GM12891 (cell line): Measurements from ENCODE around the gene MOV10L1.
A peak's percentile ranks its signal among the peaks of the same experiment; 100 is the strongest.

Experiments used
- DNase-seq: peaks from one replicate; pipeline ENCODE4 v3.0.0; 2011; ENCODE audit warnings: low spot score; ENCODE audit not compliant: insufficient read length
- FAIRE-seq: peaks from 2 replicates; lab custom pipeline; 2011; peaks lifted over from hg19 to GRCh38; lab: Jason Lieb, UNC
- PAX5 ChIP-seq: IDR thresholded peaks from 2 replicates; pipeline ENCODE4 v1.6.1; 2011; ENCODE audit warnings: low read length, moderate library complexity, mild to moderate bottlenecking; ENCODE audit not compliant: insufficient read depth, severe bottlenecking
- POLR2A ChIP-seq: IDR thresholded peaks from 2 replicates; pipeline ENCODE4 v1.6.1; 2011; ENCODE audit warnings: low read depth, low read length, control low read depth
- POLR2AphosphoS5 ChIP-seq: IDR thresholded peaks from 2 replicates; pipeline ENCODE4 v1.6.1; 2011; ENCODE audit warnings: low read depth, low read length, control low read depth
- POU2F2 ChIP-seq: IDR thresholded peaks from 2 replicates; pipeline ENCODE4 v1.6.1; 2011; ENCODE audit warnings: low read depth, mild to moderate bottlenecking, control low read depth, low read length, moderate library complexity
- SPI1 ChIP-seq: IDR thresholded peaks from 2 replicates; pipeline ENCODE4 v1.6.1; 2011; ENCODE audit warnings: low read depth, low read length, control low read depth
- TAF1 ChIP-seq: IDR thresholded peaks from 2 replicates; pipeline ENCODE4 v1.6.1; 2011; ENCODE audit warnings: low read depth, low read length, control low read depth

The MOV10L1 gene

DNA sequence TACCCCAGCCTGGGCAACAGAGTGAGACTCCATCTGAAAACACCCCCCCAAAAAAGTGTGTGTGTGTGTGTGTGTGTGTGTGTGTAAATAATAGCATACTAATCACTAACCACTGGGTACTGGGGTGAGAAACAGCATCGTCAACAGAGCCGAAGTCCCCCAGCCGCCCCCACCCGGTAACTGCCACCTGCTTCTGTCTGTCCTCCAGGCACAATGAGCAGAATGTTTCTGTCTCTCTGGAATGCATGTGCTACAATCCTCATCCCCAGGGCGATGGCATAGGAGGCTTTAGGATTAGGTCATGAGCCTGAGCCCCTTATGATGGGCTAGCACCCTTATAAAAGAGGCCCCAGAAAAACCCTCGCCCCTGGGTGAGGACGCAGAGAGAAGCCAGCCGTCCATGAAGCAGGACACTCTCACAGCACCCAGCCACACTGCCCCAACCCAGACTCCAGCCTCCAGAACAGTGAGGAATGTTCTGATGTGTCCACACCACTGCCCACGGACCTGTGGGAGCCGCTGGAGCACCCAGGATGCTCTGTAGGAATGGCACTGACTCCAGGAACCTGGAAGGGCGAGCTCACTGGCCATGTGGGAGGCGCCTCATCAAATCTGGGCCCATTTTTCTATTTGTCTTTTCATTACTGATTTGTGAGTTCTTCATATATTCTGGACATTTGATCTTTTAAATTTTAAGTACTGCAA lies 41.6 kb upstream of the MOV10L1 start:
- no peak for FAIRE-seq
- TF ChIP-seq SPI1 (no peak), POLR2A (no peak), POU2F2 (no peak), PAX5 (no peak), POLR2AphosphoS5 (no peak)
- DNase-seq, result no peak

DNA sequence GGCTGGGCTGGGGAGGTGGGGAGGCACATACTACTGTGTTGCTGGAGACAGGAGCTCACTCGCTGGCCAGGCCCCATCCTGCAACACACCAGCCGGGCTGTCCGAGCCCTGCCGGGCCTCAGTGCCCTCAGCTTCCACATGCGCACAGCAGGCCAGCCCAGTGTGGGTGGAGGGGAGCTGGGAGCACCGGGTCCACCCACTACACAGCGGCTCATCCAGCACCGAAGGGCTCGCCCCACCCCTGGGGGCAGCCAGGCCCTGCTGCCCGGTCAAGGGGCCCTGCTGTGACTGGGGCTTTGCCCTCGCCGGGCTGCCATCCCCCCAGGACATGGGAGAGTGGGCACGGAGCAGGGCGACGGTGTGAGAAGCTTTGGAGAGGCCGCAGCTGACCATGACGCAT lies 41.0 kb upstream of the MOV10L1 start:
- DNase-seq (no peak), FAIRE-seq (no peak)
- TF ChIP-seq POLR2AphosphoS5 (no peak), POU2F2 (no peak), POLR2A (no peak), TAF1 (no peak), PAX5 (no peak), SPI1 (no peak)

DNA sequence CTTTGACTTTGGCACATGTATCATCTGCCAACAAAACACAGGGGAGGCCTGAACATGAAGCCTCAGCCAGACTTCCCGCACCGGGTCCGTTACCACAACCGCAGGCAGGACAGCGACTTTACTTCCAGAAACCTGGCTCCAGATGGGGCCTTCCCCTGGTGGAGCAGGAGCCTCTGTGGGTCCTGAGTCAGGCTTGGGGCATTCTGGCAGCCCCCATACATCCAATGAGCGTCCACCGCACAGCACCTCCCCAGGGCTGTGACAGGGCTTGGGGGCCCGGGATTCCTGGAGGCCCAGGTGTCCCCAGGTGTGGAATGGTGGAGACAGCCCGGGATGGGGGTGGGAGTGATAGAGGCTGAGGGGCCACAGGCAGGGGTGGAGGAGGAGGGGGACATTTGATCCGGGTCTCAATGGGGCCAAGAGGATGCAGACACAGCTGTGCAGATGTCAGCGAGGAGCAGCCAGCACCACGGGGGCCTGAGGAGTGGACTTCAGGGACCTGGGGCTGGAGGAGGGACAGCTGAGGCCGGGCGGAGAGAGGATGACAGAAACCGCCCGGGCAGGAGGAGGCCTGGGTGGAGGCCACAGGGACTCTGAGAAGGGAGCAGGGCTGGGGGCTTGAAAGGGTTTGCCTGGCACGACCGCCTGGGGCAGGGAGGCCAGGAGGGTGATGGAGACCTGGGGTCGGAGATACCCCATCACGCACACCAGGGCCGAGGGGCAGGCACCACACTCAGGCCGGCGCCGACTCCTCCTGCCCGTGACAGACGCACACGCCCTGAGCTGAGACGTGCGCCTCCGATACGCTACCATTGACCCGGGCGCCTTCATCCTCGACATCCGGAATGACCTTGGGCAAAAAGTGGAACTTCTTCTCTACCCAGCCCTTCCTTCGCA lies 40.3 kb upstream of the MOV10L1 start:
- DNase-seq (no peak), FAIRE-seq (no peak)
- TF ChIP-seq PAX5 (no peak), TAF1 (no peak), POU2F2 (no peak), POLR2AphosphoS5 (no peak), POLR2A (no peak), SPI1 (no peak)

DNA sequence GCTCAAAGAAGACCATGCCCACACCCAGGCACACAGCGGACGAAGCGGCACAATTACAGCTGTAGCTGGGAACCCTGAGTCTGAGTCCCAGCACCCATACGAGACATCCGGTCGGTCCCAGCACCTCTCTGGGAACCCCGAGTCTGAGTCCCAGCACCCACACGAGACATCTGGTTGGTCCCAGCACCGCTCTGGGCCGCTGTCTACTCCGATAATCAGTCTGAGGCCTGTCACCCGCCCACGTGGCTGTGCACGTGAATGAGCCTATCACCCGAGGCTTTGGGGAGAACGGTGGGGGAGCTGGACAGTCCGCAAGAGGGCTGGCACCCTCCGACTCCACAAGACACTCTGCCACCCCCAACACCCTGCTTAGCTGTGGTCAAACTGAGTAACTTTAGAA lies 37.9 kb upstream of the MOV10L1 start:
- TF ChIP-seq POLR2AphosphoS5, result no peak
- no peak for TF ChIP-seq TAF1
- TF ChIP-seq SPI1, result no peak
- TF ChIP-seq POLR2A, result no peak
- TF ChIP-seq PAX5, result no peak
- TF ChIP-seq POU2F2, result no peak
- FAIRE-seq (no peak), DNase-seq (no peak)

DNA sequence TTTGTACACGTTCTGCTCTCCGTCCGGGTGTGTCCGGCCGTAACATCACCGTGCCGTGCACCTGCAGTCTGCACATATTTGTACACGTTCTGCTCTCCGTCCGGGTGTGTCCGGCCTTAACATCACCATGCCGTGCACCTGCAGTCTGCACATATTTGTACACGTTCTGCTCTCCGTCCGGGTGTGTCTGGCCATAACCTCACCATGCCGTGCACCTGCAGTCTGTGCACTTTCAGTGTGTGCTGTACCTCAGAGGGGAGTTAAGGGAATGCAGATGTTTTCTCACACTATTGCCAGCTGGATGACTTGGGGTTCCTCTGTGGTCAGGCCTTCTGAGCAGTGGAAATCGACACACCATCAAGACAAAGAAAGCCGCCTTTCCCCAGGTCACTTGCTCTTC lies 35.9 kb upstream of the MOV10L1 start:
- DNase-seq (no peak), FAIRE-seq (no peak)
- TF ChIP-seq POLR2A, result no peak
- no peak for TF ChIP-seq PAX5
- no peak for TF ChIP-seq SPI1
- no peak for TF ChIP-seq POU2F2

DNA sequence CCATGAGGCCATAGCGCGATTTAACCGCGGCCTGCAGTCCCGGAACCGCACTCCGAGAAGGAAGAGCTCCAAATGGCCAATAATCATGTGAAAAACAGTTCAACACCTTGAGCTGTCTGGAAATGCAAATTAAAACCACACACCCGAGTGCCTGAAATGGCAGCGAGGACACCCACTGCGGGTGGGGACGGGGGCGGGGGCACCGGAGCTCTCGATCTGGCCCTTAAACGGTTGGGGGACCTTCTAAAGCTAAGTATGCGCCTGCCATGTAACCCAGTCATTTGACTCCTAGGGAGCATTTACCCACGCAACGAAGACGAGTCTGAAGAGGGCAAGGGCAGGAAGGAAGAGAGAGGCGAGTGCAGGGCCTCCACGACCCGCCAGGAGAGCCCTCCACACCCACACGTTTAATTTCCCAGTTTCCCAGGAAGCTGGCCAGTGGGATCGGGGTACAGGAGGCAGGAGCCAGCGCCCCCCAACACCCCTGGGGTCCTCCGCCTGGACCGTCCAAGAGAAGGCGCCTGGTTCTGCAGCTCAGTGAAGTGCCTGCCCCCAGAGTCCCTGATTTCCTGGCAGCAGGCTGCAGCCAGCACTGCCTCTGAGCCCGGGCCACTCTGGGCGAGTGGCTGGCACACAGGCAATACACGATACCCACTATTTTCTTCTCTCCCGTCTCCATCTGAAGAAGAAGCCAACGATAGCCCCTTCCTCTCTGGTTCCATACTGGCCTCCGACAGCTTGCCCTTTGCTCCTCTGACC lies 33.4 kb upstream of the MOV10L1 start:
- TF ChIP-seq POU2F2, result peak; percentile 32; the same call in 1 of the 2 replicates
- no peak for TF ChIP-seq TAF1
- FAIRE-seq, result peak; percentile 52
- DNase-seq, result no peak

DNA sequence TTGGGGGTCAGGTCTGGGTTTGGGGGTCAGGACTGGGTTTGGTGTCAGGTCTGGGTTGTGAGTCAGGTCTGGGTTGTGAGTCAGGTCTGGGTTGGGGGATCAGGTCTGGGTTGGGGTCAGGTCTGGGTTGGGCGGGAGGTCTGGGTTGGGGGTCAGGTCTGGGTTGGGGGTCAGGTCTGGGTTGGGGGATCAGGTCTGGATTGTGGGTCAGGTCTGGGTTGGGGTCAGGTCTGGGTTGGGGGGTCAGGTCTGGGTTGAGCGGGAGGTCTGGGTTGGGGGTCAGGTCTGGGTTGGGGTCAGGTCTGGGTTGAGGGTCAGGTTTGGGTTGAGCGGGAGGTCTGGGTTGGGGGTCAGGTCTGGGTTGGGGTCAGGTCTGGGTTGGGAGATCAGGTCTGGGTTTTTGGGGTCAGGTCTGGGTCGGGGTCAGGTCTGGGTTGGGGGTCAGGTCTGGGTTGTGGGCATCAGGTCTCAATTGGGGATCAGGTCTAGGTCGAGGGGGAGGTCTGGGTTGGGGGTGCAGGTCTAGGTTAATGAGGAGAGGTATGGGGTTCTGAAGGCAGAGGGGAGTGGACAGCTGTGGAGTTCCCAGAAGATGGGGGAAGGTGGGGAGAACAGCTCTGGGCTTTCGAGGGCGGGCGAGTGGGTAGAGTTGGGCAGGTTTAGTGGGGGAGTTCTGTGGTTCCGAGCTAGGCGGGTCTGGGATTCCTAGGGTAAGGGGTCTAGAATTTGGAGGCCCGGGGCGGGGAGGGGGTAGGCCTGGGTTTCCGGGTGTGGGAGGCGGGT lies 32.3 kb upstream of the MOV10L1 start:
- TF ChIP-seq PAX5 (no peak), SPI1 (no peak)
- FAIRE-seq (peak; percentile 51), DNase-seq (no peak)

DNA sequence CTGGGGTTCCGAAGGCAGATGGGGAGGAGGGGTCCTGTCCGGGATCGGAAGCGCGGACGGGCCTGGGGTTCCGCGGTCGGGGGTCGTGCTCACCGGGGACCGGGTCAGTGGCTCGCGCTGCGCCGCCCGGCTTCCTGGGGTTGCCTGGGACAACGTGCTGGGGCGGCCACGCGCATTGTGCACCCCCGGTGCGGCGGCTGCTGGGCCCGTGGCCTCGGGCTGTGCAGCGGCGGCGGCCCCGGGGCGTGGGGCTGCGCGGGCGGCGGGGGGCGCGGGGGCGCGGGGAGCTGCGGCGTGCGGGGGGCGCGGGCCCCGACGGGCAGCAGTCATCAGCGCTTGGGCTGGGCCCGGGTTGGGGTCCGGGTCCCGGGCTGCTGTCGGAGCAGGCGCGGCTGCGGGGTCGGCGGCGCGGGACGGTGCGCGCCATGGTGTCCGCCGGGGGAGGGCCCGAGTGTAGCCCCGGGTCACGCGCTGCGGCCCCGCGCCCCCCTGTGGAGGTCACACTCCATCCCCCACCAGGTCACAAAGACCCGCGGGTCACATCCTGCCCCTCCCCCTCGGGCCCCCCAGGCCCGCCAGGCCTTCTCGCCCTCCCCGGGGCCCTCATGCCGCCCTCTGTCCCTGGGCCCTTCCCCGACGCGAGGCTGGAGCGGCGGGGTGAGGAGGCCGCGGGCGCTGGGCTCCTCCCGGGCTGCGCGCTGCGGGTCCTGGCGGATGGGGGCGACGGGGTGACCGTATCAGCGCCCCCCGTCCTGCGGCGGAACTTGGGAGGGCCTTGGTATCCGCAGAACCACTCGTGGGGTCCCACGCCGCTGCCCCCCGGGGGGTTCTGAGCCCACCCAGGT lies 31.5 kb upstream of the MOV10L1 start, which contains the start of gene TTLL8:
TTLL8 (minus strand) TSS at position 238 of the 845 bp plus-strand sequence.
- FAIRE-seq (no peak), DNase-seq (no peak)
- TF ChIP-seq POLR2A (no peak), TAF1 (no peak), POLR2AphosphoS5 (no peak)
